Activated naive CD4-positive, alpha-beta T cell treated with anti-CD3 and anti-CD28 coated beads, Interleukin-2, amount 10 ng/mL, durations not matched to agents 7 days and 5 days (primary cell): ENCODE results near the gene PKP3.

Source experiments
- CTCF ChIA-PET: fragments of 350-600 bp; sonication (Branson Sonifier 250); formaldehyde crosslinking; loops from one replicate; lab custom pipeline; 2021; ENCODE audit warnings: antibody characterized with exemption; lab: Charles Lee
- DNase-seq: peaks from one replicate; pipeline ENCODE4 v3.0.0-alpha.2; 2020
- H3K27ac Mint-ChIP-seq: one replicate; pipeline ENCODE4 v1.8.0; 2021; ENCODE audit warnings: mild to moderate bottlenecking, moderate library complexity, mixed read lengths
- H3K27me3 Mint-ChIP-seq: one replicate; pipeline ENCODE4 v1.8.0; 2021; ENCODE audit warnings: mild to moderate bottlenecking, mixed read lengths
- H3K36me3 Mint-ChIP-seq: one replicate; pipeline ENCODE4 v1.8.0; 2021; ENCODE audit warnings: mixed read lengths
- H3K4me1 Mint-ChIP-seq: one replicate; pipeline ENCODE4 v1.8.0; 2021; ENCODE audit warnings: mixed read lengths
- H3K4me3 Mint-ChIP-seq: one replicate; pipeline ENCODE4 v1.8.0; 2021; ENCODE audit warnings: mild to moderate bottlenecking, moderate library complexity, mixed read lengths
- H3K9me3 Mint-ChIP-seq: one replicate; pipeline ENCODE4 v1.8.0; 2021; ENCODE audit warnings: mixed read lengths

Gene PKP3

GRCh38 chr11:413120-414081, 19.4 kb downstream of the PKP3 start:
- CTCF ChIA-PET: interaction anchor here (5.0 kb wide), 1 partner anchor 36 kb away, joined by 37 read pairs; the partner anchor contains the start of gene PTDSS2
- Mint-ChIP-seq H3K4me1 (peaks cover 25% of the 10 kb centered on the region), H3K27ac (peak overlapping the region; percentile 69), H3K27me3 (no peaks in the 10 kb centered on the region), H3K36me3 (peaks cover 9% of the 10 kb centered on the region), H3K4me3 (peak overlapping the region; percentile 80), H3K9me3 (no peaks in the 10 kb centered on the region)
- DNase-seq: peak; percentile 51

DNA sequence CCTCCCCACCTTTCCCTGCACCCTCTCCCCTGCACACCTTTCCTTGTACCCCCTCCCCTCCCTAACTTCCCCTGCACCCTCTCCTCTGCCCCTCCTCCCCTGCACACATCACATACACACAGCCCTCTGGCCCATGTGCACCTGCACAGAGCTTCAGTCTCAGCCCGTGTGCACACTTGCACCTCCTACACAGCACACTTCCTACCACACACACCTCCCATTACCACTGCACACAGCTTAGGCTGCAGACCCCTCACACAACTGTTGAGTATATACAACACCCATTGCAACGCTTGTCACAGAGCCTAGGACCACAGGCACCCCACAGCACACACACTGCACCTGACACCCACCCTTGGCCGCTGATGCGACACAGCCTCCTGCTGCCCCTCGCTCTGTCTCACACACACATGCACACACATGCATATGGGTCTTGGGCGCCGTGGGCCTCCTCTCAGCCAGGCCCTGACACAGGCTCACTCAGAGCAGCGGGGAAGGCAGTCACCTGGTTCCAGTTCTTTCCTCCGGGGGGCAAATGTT, 20.4 kb downstream of the PKP3 start:
- peak overlapping the region; percentile 88 for H3K27ac Mint-ChIP-seq
- peak; percentile 48 for DNase-seq
- H3K36me3 Mint-ChIP-seq: peaks cover 9% of the 10 kb centered on the region
- CTCF ChIA-PET: interaction anchor here (1.2 to 5.0 kb wide), 2 partner anchors 8 to 35 kb away, joined by 6 to 37 read pairs; partner anchors contain the start of gene PTDSS2
- no peaks in the 10 kb centered on the region for H3K27me3 Mint-ChIP-seq
- H3K4me1 Mint-ChIP-seq: peaks cover 25% of the 10 kb centered on the region
- no peaks in the 10 kb centered on the region for H3K9me3 Mint-ChIP-seq
- peak overlapping the region; percentile 93 for H3K4me3 Mint-ChIP-seq

DNA sequence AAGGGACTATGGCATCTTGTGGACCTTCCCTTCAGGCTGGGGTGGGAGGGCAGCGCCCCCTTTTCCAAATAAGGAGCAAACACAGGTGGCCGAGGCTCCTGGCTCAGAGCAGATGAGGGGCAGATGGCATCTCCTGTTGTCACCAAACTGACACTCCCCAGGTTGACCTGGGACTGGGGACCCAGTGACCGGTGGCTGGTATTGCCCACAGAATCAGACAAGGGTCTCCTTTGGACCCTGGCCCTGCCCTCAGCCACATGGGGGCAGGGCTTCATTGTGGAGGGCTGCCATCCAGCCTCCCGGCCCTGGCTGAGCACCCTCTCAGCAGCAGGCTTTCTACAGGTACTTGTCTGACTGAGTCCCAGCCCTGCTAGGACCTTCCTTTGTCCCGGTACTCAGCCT, 21.6 kb downstream of the PKP3 start:
- Mint-ChIP-seq H3K27me3 (no peaks in the 10 kb centered on the region), H3K36me3 (peaks cover 9% of the 10 kb centered on the region), H3K27ac (peak overlapping the region; percentile 88), H3K4me1 (peaks cover 24% of the 10 kb centered on the region), H3K4me3 (peak overlapping the region; percentile 93), H3K9me3 (no peaks in the 10 kb centered on the region)
- no peak for DNase-seq
- CTCF ChIA-PET: interaction anchor here (1.2 to 5.0 kb wide), 2 partner anchors 9 to 34 kb away, joined by 6 to 37 read pairs; partner anchors contain the start of gene PTDSS2

DNA sequence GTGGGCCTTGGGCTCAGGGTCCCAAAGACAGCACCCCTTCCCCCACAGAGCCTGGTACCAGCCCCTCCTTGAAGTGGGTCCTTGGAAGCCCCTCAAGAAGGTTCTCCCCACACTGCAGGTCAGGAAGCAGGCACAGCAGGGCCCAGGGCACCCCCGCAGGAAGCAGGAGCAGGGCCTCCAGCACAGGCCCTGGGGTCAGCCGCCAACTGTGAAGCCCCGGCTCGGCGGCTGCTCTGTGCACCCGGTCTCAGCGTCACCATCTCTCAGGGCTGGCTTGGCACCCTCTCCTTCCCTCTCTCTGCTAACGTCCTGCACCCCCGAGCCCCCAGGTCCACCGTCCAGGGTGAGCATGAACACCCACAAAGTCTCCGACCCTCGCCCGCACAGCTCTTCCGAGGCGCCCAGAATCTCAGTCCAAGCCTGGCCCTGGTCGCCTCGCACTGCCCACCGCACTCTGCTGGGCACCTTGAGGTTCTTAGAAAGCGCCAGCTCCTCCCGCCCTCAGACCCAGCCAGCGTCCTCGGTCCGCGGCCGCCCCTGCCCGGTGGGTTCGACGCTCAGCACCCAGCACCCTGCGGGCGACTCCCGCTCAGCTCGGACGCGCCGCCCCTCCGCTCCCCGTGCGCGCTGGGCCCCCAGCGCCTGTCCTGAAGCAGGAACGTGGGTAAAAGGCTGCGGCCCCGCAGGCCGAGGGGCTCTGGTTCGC, 22.2 kb downstream of the PKP3 start:
- no peaks in the 10 kb centered on the region for H3K27me3 Mint-ChIP-seq
- peaks cover 9% of the 10 kb centered on the region for H3K36me3 Mint-ChIP-seq
- H3K9me3 Mint-ChIP-seq: no peaks in the 10 kb centered on the region

DNA sequence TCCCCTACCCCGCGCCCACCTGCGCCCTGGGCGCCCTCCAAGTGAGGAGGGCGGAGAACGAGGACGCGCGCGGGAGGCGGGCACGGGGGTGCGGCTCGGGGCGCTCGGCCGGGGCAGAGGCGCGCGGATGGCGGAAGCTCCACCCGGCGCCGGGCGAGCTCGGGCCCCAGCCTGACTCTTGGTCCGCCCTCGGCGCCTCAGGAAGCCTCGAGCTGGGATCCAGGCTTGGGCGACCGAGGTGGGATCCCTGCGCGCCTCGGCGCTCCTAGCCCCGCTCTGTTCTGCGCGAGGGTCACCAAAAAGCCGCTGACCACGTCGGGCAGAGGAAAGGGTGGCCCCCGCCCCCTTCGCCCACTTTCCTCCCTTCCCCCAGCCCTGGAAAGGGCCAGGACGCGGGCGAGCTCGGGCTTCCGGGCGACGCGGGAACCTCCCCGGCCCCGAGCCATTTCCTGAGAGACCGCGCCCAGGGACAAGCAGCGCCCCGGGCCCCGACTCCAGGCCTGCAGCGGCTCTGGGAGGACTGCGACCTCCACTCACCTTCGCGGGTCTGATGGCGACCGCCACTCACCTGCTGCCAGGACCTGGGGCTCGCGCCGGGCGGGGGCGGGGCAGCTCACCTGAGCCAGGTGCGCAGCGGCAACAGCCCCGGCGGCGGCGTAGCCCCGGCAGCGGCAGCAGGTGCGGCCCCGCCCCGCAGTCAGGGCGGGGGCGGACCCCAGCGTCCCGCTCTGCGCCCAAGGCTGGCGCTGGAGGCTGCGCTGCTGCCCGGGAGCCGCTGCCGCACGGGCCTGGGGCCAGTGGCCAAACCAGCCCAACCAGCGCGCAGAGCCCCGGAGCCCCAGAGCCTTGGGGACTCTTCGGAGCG, 23.0 kb downstream of the PKP3 start:
- DNase-seq: peak; percentile 73
- H3K36me3 Mint-ChIP-seq: peaks cover 11% of the 10 kb centered on the region
- CTCF ChIA-PET: interaction anchor here (1.5 to 5.0 kb wide), 3 partner anchors 10 to 32 kb away, joined by 4 to 37 read pairs (median 5); partner anchors contain the start of genes ANO9 and PTDSS2
- H3K4me3 Mint-ChIP-seq: peak overlapping the region; percentile 93
- H3K9me3 Mint-ChIP-seq: no peaks in the 10 kb centered on the region
- no peaks in the 10 kb centered on the region for H3K27me3 Mint-ChIP-seq
- H3K27ac Mint-ChIP-seq: peak overlapping the region; percentile 88
- H3K4me1 Mint-ChIP-seq: peaks cover 24% of the 10 kb centered on the region

More for the DNA sequence above, 22.2 kb downstream of the PKP3 start:
- CTCF ChIA-PET: interaction anchor here (1.5 to 5.0 kb wide), 3 partner anchors 9 to 33 kb away, joined by 4 to 37 read pairs (median 5); partner anchors contain the start of genes ANO9 and PTDSS2
- DNase-seq: peak; percentile 38
- peak overlapping the region; percentile 88 for H3K27ac Mint-ChIP-seq
- H3K4me3 Mint-ChIP-seq: peak overlapping the region; percentile 93
- peaks cover 24% of the 10 kb centered on the region for H3K4me1 Mint-ChIP-seq

GRCh38 chr11:417652-418342, 23.8 kb downstream of the PKP3 start:
- peaks cover 21% of the 10 kb centered on the region for H3K4me1 Mint-ChIP-seq
- no peak for DNase-seq
- peaks cover 16% of the 10 kb centered on the region for H3K36me3 Mint-ChIP-seq
- H3K4me3 Mint-ChIP-seq: peak overlapping the region; percentile 75
- H3K9me3 Mint-ChIP-seq: no peaks in the 10 kb centered on the region
- H3K27ac Mint-ChIP-seq: peak overlapping the region; percentile 85
- no peaks in the 10 kb centered on the region for H3K27me3 Mint-ChIP-seq
- CTCF ChIA-PET: interaction anchor here (1.6 to 5.0 kb wide), 2 partner anchors 24 to 32 kb away, joined by 5 to 37 read pairs; partner anchors contain the start of genes ANO9 and PTDSS2

- Mint-ChIP-seq H3K27ac (no peak overlapping the region), H3K27me3 (no peaks in the 10 kb centered on the region), H3K4me1 (peaks cover 13% of the 10 kb centered on the region), H3K36me3 (peaks cover 15% of the 10 kb centered on the region), H3K4me3 (peak overlapping the region; percentile 35), H3K9me3 (no peaks in the 10 kb centered on the region)
- CTCF ChIA-PET: no interaction called here
- no peak for DNase-seq
Measured at GRCh38 chr11:418343-419247, 24.6 kb downstream of the PKP3 start.

DNA sequence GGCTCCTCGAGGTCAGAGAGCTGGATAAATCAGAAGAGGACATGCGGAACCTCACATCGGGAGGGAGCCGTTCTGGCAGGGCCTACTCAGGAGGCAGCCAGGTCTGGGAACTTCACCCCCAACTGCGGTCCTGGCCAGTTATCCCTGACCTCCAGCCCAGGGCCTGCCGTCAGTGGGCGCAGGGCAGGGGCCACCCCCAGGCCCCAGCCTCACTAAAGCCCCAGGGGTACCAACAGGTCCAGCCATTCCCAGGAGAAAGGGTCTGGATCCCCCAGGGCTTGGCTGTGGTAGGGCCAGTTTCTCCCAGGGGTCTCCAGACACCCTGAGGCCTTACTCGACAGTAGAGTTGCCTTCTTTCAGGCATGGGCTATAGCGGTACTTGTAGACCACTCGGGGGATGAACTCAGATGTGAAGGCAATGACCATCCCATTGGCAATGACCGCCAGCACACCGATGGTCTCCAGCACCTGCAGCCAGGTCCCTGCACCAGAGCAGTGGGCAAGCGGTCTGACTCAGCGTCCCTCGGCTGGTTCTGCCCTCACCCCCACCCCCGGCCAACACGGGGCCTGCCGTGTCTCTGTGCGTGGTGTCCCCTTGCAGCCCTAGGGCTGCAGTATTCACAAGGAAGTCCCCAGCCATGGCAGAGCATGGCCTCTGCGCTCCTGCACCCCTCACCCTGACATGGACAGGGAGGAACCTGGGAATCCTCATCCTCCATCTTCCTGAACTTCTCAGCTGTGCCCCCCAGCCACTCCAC, 25.4 kb downstream of the PKP3 start:
- no peak overlapping the region for H3K27ac Mint-ChIP-seq
- no peak overlapping the region for H3K4me3 Mint-ChIP-seq
- no peaks in the 10 kb centered on the region for H3K27me3 Mint-ChIP-seq
- H3K36me3 Mint-ChIP-seq: peaks cover 19% of the 10 kb centered on the region
- H3K4me1 Mint-ChIP-seq: peaks cover 10% of the 10 kb centered on the region
- CTCF ChIA-PET: no interaction called here
- DNase-seq: no peak
- H3K9me3 Mint-ChIP-seq: no peaks in the 10 kb centered on the region

GRCh38 chr11:420054-420910, 26.3 kb downstream of the PKP3 start:
- CTCF ChIA-PET: no interaction called here
- Mint-ChIP-seq H3K9me3 (no peaks in the 10 kb centered on the region), H3K27me3 (no peaks in the 10 kb centered on the region), H3K4me3 (no peak overlapping the region), H3K27ac (no peak overlapping the region), H3K4me1 (peaks cover 5% of the 10 kb centered on the region), H3K36me3 (peaks cover 21% of the 10 kb centered on the region)
- no peak for DNase-seq

DNA sequence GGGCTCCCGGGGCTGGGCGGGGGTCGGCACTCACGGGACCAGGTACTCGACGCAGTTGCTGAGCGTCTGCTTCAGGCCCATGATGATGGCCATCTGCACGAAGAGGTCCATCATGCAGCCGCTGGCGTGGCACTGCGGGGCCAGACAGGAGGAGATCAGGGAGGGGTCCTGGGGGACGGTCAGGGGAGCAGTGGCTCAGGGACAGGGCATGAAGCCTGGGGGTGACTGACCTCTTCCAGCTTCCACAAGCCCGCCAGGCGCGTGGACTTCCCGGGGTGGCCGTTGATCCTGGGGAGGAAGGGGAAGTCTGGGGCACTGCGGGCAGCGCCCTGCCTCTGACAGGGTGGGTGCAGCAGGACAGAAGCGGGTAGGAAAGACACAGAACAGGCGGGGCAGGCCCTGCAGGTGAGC, 26.9 kb downstream of the PKP3 start:
- no peak for DNase-seq
- H3K9me3 Mint-ChIP-seq: no peaks in the 10 kb centered on the region
- H3K4me1 Mint-ChIP-seq: peaks cover 5% of the 10 kb centered on the region
- no peak overlapping the region for H3K27ac Mint-ChIP-seq
- CTCF ChIA-PET: no interaction called here
- peaks cover 23% of the 10 kb centered on the region for H3K36me3 Mint-ChIP-seq
- no peaks in the 10 kb centered on the region for H3K27me3 Mint-ChIP-seq
- H3K4me3 Mint-ChIP-seq: no peak overlapping the region

GRCh38 chr11:422249-422656, 28.2 kb downstream of the PKP3 start:
- CTCF ChIA-PET: interaction anchor here (0.5 kb wide), 1 partner anchor 63 kb away, joined by 3 read pairs; no protein-coding TSS in a partner anchor
- H3K36me3 Mint-ChIP-seq: peaks cover 23% of the 10 kb centered on the region
- H3K9me3 Mint-ChIP-seq: no peaks in the 10 kb centered on the region
- no peaks in the 10 kb centered on the region for H3K27me3 Mint-ChIP-seq
- H3K27ac Mint-ChIP-seq: no peak overlapping the region
- DNase-seq: no peak
- H3K4me1 Mint-ChIP-seq: peaks cover 5% of the 10 kb centered on the region
- H3K4me3 Mint-ChIP-seq: no peak overlapping the region
